ENCODE data around the gene TBC1D22A. TPM values are rescaled to one million over a fixed set of nuclear protein-coding genes. Genes with fewer than 3 reads are reported as not detected.

Gene TBC1D22A
- polyA plus RNA-seq, 1 donor (not counting 4 experiments of a cell fraction or from before 2014, with no cell fraction given): 20.9 TPM

DNA sequence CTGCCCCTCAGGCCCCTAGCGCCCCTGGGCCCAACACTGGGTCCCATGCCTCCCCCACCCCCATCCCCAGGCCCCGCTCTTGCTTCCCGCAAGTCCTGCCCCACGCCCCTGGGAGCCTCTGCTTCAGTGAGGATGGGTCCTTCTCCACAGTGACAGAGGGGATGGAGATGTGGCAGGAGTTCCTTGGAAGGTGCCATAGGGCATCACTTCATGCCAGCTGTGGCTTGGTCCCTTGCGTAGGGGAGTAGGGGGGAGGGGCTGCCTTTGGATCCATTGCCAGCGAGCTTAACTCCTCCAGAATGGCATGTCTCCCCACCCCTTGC lies 9.5 kb upstream of the TBC1D22A start:
- no peaks in the 10 kb centered on the region for H4K20me1 ChIP-seq (ENCODE audit: control insufficient read depth, extremely low read depth, insufficient read depth, low read length)
- no peak overlapping the region for H3K27ac ChIP-seq (ENCODE audit: control insufficient read depth, insufficient read depth, low read length)
- no peak overlapping the region for H2AFZ ChIP-seq (ENCODE audit: control insufficient read depth, low read length)
- no peak overlapping the region for H3K4me3 ChIP-seq (ENCODE audit: control insufficient read depth in 2 of 3, extremely low read depth in 1 of 3, insufficient read depth in 2 of 3, low read depth in 1 of 3, low read length in 3 of 3)
- no peaks in the 10 kb centered on the region for H3K36me3 ChIP-seq (ENCODE audit: control insufficient read depth in 2 of 2, extremely low read depth in 1 of 2, insufficient read depth in 2 of 2, low read length in 2 of 2)
- DNase-seq (ENCODE audit: low read depth, low spot score) (no peak), FAIRE-seq (no peak)
- peaks cover 8% of the 10 kb centered on the region for H3K27me3 ChIP-seq (ENCODE audit: control insufficient read depth, extremely low read depth, insufficient read depth, low read length)
- H3K9me3 ChIP-seq (ENCODE audit: control insufficient read depth, low read depth, low read length): no peaks in the 10 kb centered on the region
- dilution Hi-C loops (cut with MboI; ENCODE audit: extremely low pct_ligation_motif_present, low sequenced_read_pairs): no loop called here
- peaks cover 14% of the 10 kb centered on the region for H3K4me1 ChIP-seq (ENCODE audit: control insufficient read depth, extremely low read depth, insufficient read depth, low read length)
- H3K4me2 ChIP-seq (ENCODE audit: control insufficient read depth, extremely low read depth, insufficient read depth, low read depth, low read length): no peak overlapping the region
- no peaks in the 10 kb centered on the region for H3K9me1 ChIP-seq (ENCODE audit: control insufficient read depth, extremely low read depth, insufficient read depth, low read length)
- H3K79me2 ChIP-seq (ENCODE audit: control insufficient read depth, insufficient read depth, low read length): no peaks in the 10 kb centered on the region
- TF ChIP-seq EZH2 (IDR thresholded peaks at IDR 0.05; ENCODE audit: low read length): no peak
- TF ChIP-seq, protein P1, sequence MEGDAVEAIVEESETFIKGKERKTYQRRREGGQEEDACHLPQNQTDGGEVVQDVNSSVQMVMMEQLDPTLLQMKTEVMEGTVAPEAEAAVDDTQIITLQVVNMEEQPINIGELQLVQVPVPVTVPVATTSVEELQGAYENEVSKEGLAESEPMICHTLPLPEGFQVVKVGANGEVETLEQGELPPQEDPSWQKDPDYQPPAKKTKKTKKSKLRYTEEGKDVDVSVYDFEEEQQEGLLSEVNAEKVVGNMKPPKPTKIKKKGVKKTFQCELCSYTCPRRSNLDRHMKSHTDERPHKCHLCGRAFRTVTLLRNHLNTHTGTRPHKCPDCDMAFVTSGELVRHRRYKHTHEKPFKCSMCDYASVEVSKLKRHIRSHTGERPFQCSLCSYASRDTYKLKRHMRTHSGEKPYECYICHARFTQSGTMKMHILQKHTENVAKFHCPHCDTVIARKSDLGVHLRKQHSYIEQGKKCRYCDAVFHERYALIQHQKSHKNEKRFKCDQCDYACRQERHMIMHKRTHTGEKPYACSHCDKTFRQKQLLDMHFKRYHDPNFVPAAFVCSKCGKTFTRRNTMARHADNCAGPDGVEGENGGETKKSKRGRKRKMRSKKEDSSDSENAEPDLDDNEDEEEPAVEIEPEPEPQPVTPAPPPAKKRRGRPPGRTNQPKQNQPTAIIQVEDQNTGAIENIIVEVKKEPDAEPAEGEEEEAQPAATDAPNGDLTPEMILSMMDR (optimal IDR thresholded peaks at IDR 0.05 in 1 of 3, IDR thresholded peaks at IDR 0.05 in 1 of 3, conservative IDR thresholded peaks at IDR 0.05 in 1 of 3; ENCODE audit: extremely low read depth in 1 of 3, insufficient read depth in 2 of 3, low read length in 3 of 3): no peak
- no peak overlapping the region for H3K9ac ChIP-seq (ENCODE audit: control insufficient read depth, extremely low read depth, insufficient read depth, low read length)

DNA sequence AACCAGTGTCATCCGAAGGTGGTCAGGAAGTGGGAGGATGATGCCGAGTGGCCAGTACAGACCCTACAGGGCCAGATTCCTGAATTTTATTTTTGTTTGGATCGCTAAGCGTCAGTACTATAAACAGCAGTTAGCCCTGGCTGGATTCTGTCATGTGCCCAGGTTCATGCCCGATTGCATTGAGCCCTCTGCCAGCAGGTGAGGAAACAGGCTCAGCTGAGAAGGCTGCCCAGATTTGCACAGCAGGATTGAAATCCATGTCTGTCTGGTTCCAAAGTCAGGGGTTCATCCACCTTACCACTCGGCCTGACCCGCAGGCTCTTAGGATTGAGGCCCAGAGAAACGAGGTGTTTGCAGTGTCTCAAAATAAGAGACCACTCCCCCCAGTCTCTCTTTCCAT lies 9.1 kb upstream of the TBC1D22A start:
- H3K4me1 ChIP-seq (ENCODE audit: control insufficient read depth, extremely low read depth, insufficient read depth, low read length): peaks cover 14% of the 10 kb centered on the region
- H3K27ac ChIP-seq (ENCODE audit: control insufficient read depth, insufficient read depth, low read length): no peak overlapping the region
- no peaks in the 10 kb centered on the region for H3K36me3 ChIP-seq (ENCODE audit: control insufficient read depth in 2 of 2, extremely low read depth in 1 of 2, insufficient read depth in 2 of 2, low read length in 2 of 2)
- no peaks in the 10 kb centered on the region for H3K9me3 ChIP-seq (ENCODE audit: control insufficient read depth, low read depth, low read length)
- FAIRE-seq: no peak
- dilution Hi-C loops (cut with MboI; ENCODE audit: extremely low pct_ligation_motif_present, low sequenced_read_pairs): no loop called here
- H3K27me3 ChIP-seq (ENCODE audit: control insufficient read depth, extremely low read depth, insufficient read depth, low read length): peaks cover 4% of the 10 kb centered on the region
- H3K9ac ChIP-seq (ENCODE audit: control insufficient read depth, extremely low read depth, insufficient read depth, low read length): no peak overlapping the region
- H2AFZ ChIP-seq (ENCODE audit: control insufficient read depth, low read length): no peak overlapping the region
- H3K9me1 ChIP-seq (ENCODE audit: control insufficient read depth, extremely low read depth, insufficient read depth, low read length): no peaks in the 10 kb centered on the region
- TF ChIP-seq, protein P1 (optimal IDR thresholded peaks at IDR 0.05 in 1 of 3, IDR thresholded peaks at IDR 0.05 in 1 of 3, conservative IDR thresholded peaks at IDR 0.05 in 1 of 3; ENCODE audit: extremely low read depth in 1 of 3, insufficient read depth in 2 of 3, low read length in 3 of 3): no peak
- TF ChIP-seq EZH2 (IDR thresholded peaks at IDR 0.05; ENCODE audit: low read length): no peak
- no peak overlapping the region for H3K4me2 ChIP-seq (ENCODE audit: control insufficient read depth, extremely low read depth, insufficient read depth, low read depth, low read length)
- H4K20me1 ChIP-seq (ENCODE audit: control insufficient read depth, extremely low read depth, insufficient read depth, low read length): no peaks in the 10 kb centered on the region
- no peaks in the 10 kb centered on the region for H3K79me2 ChIP-seq (ENCODE audit: control insufficient read depth, insufficient read depth, low read length)
- DNase-seq (ENCODE audit: low read depth, low spot score): no peak
- H3K4me3 ChIP-seq (ENCODE audit: control insufficient read depth in 2 of 3, extremely low read depth in 1 of 3, insufficient read depth in 2 of 3, low read depth in 1 of 3, low read length in 3 of 3): no peak overlapping the region

Data from keratinocyte (primary cell).